Measurements from ENCODE around the gene CASKIN2. TPM values are rescaled to one million over a fixed set of nuclear protein-coding genes. Genes with fewer than 3 reads are reported as not detected.
A peak's percentile ranks its signal among the peaks of the same experiment; 100 is the strongest.

Gene CASKIN2
- total RNA-seq, 1 experiment from 2014 or later: 25.4 TPM

- no peak overlapping the region for H2AFZ ChIP-seq
- H3K4me1 ChIP-seq (replicated peaks; ENCODE audit: insufficient read depth): no peaks in the 10 kb centered on the region
- BruUV-seq (replicated peaks): no TSS peak
- no peak overlapping the region for H3K4me3 ChIP-seq
- H3F3A ChIP-seq (ENCODE audit: insufficient read depth, low read depth): no peaks in the 10 kb centered on the region; the same call in 1 of the 2 replicates
- H3K9me2 ChIP-seq (ENCODE audit: insufficient read depth): no peaks in the 10 kb centered on the region
- no peak for DNase-seq
- ChIA-PET CTCF (no interaction called here), POLR2A (ENCODE audit: unreplicated experiment) (no interaction called here)
- intact Hi-C loops (cut with micrococcal nuclease; ENCODE audit: unreplicated experiment): no loop called here
- H4K20me1 ChIP-seq (ENCODE audit: insufficient read depth): 0 out of 2 replicates have a peak, but pooled peaks cover 5% of the 10 kb centered on the region
- H3K27ac ChIP-seq: no peak overlapping the region
- no peaks in the 10 kb centered on the region for H3K27me3 ChIP-seq (ENCODE audit: insufficient read depth, low read depth)
- H3K36me3 ChIP-seq (ENCODE audit: low read depth): no peaks in the 10 kb centered on the region
- no peak for TF ChIP-seq CTCF (conservative IDR thresholded peaks at IDR 0.05)
- no peak for TF ChIP-seq EZH2 (IDR thresholded peaks at IDR 0.05; ENCODE audit: low read depth)
- H3K4me2 ChIP-seq: no peak overlapping the region
- no peaks in the 10 kb centered on the region for H3K9me3 ChIP-seq (ENCODE audit: insufficient read depth, low read depth)
- no peaks in the 10 kb centered on the region for H3K79me2 ChIP-seq (ENCODE audit: low read depth)
Measured at GRCh38 chr17:75505152-75505409, 10.3 kb downstream of the CASKIN2 start.

- Histone ChIP-seq H3K4me3 (no peak overlapping the region), H4K20me1 (ENCODE audit: insufficient read depth) (0 out of 2 replicates have a peak, but pooled peaks cover 3% of the 10 kb centered on the region), H3K27me3 (ENCODE audit: insufficient read depth, low read depth) (no peaks in the 10 kb centered on the region), H2AFZ (no peak overlapping the region), H3K9me2 (ENCODE audit: insufficient read depth) (no peaks in the 10 kb centered on the region), H3K36me3 (ENCODE audit: low read depth) (no peaks in the 10 kb centered on the region), H3K4me2 (no peak overlapping the region), H3K4me1 (replicated peaks; ENCODE audit: insufficient read depth) (no peaks in the 10 kb centered on the region), H3F3A (ENCODE audit: insufficient read depth, low read depth) (no peaks in the 10 kb centered on the region; the same call in 1 of the 2 replicates), H3K27ac (no peak overlapping the region), H3K79me2 (ENCODE audit: low read depth) (no peaks in the 10 kb centered on the region), H3K9me3 (ENCODE audit: insufficient read depth, low read depth) (no peaks in the 10 kb centered on the region)
- TF ChIP-seq CTCF (conservative IDR thresholded peaks at IDR 0.05): peak; percentile 77
- TF ChIP-seq EZH2 (IDR thresholded peaks at IDR 0.05; ENCODE audit: low read depth): no peak
- peak in 1 of 2 experiments; percentile 54 for DNase-seq
- no TSS peak for BruUV-seq (replicated peaks)
- ChIA-PET CTCF (no interaction called here), POLR2A (ENCODE audit: unreplicated experiment) (no interaction called here)
- intact Hi-C loops (cut with micrococcal nuclease; ENCODE audit: unreplicated experiment): no loop called here
Measured at GRCh38 chr17:75504347-75505151, 10.8 kb downstream of the CASKIN2 start.

- no peaks in the 10 kb centered on the region for H3K79me2 ChIP-seq (ENCODE audit: low read depth)
- no peaks in the 10 kb centered on the region for H3K4me1 ChIP-seq (replicated peaks; ENCODE audit: insufficient read depth)
- no peak overlapping the region for H3K27ac ChIP-seq
- no peak overlapping the region for H3K4me3 ChIP-seq
- H3K36me3 ChIP-seq (ENCODE audit: low read depth): no peaks in the 10 kb centered on the region
- no peaks in the 10 kb centered on the region; the same call in 1 of the 2 replicates for H3F3A ChIP-seq (ENCODE audit: insufficient read depth, low read depth)
- 0 out of 2 replicates have a peak, but pooled peaks cover 3% of the 10 kb centered on the region for H4K20me1 ChIP-seq (ENCODE audit: insufficient read depth)
- BruUV-seq (replicated peaks): no TSS peak
- DNase-seq: no peak
- H3K9me2 ChIP-seq (ENCODE audit: insufficient read depth): no peaks in the 10 kb centered on the region
- H3K27me3 ChIP-seq (ENCODE audit: insufficient read depth, low read depth): no peaks in the 10 kb centered on the region
- POLR2A ChIA-PET (ENCODE audit: unreplicated experiment): interaction anchor here (0.6 kb wide), 1 partner anchor 208 kb away, joined by 3 read pairs; no protein-coding TSS in a partner anchor
- TF ChIP-seq CTCF (conservative IDR thresholded peaks at IDR 0.05) (no peak), EZH2 (IDR thresholded peaks at IDR 0.05; ENCODE audit: low read depth) (no peak)
- no peak overlapping the region for H3K4me2 ChIP-seq
- CTCF ChIA-PET: interaction anchor here (0.6 kb wide), 1 partner anchor 97 kb away, joined by 5 read pairs; no protein-coding TSS in a partner anchor
- H2AFZ ChIP-seq: no peak overlapping the region
- no peaks in the 10 kb centered on the region for H3K9me3 ChIP-seq (ENCODE audit: insufficient read depth, low read depth)
- intact Hi-C loops (cut with micrococcal nuclease; ENCODE audit: unreplicated experiment): no loop called here
Measured at GRCh38 chr17:75503976-75504346, 11.4 kb downstream of the CASKIN2 start.
